ENCODE results near the gene SLCO2A1. TPM values are rescaled to one million over a fixed set of nuclear protein-coding genes. Genes with fewer than 3 reads are reported as not detected.

The SLCO2A1 gene
- total and polyA plus RNA-seq, 8 donors: 1.9 to 121 (median 8.8) TPM

- H3K27me3 ChIP-seq: peaks cover 0 to 4% (median 0%) of the 10 kb centered on the region in 3 donors
- TF ChIP-seq EP300 (IDR thresholded peaks at IDR 0.05): no peak
- no peak for TF ChIP-seq POLR2AphosphoS5 (IDR thresholded peaks at IDR 0.05)
- no peak for TF ChIP-seq POLR2A (IDR thresholded peaks at IDR 0.05)
- TF ChIP-seq CTCF (IDR thresholded peaks at IDR 0.05): no peak
- H3K4me3 ChIP-seq: no peak overlapping the region
- H3K27ac ChIP-seq: no peak overlapping the region
- intact Hi-C loops (cut with DNase I; ENCODE audit: low total_unique reads): no loop called here
- 92 to 100% (median 93%) methylated on average over 1 of the region's 1 CpG for WGBS, 5 donors
- no peaks in the 10 kb centered on the region for H3K36me3 ChIP-seq
- peaks cover 0 to 5% (median 0%) of the 10 kb centered on the region in 4 donors for H3K4me1 ChIP-seq
- no peaks in the 10 kb centered on the region for H3K9me3 ChIP-seq
- no peak for DNase-seq
These were observed 108.1 kb downstream of the SLCO2A1 start for GRCh38 chr3:133921592-133921991.

- Histone ChIP-seq H3K4me1 (peaks cover 0 to 5% (median 0%) of the 10 kb centered on the region in 4 donors), H3K4me3 (no peak overlapping the region), H3K36me3 (no peaks in the 10 kb centered on the region), H3K9me3 (no peaks in the 10 kb centered on the region), H3K27me3 (peaks cover 0 to 29% (median 0%) of the 10 kb centered on the region in 3 donors), H3K27ac (no peak overlapping the region)
- DNase-seq: no peak
- no peak for TF ChIP-seq CTCF (IDR thresholded peaks at IDR 0.05)
- no peak for TF ChIP-seq POLR2AphosphoS5 (IDR thresholded peaks at IDR 0.05)
- no peak for TF ChIP-seq EP300 (IDR thresholded peaks at IDR 0.05)
- TF ChIP-seq POLR2A (IDR thresholded peaks at IDR 0.05): no peak
- intact Hi-C loops (cut with DNase I; ENCODE audit: low total_unique reads): no loop called here
These were observed 112.6 kb downstream of the SLCO2A1 start for GRCh38 chr3:133917144-133917543.

GRCh38 chr3:133915685-133916658 lies 113.8 kb downstream of the SLCO2A1 start:
- Histone ChIP-seq H3K27me3 (peaks cover 0 to 34% (median 0%) of the 10 kb centered on the region in 3 donors), H3K4me3 (no peak overlapping the region), H3K4me1 (peaks cover 0 to 5% (median 0%) of the 10 kb centered on the region in 4 donors), H3K9me3 (no peaks in the 10 kb centered on the region), H3K36me3 (no peaks in the 10 kb centered on the region), H3K27ac (peak overlapping the region in 1 of 5 donors; percentile 66)
- TF ChIP-seq EP300 (IDR thresholded peaks at IDR 0.05): no peak
- TF ChIP-seq POLR2AphosphoS5 (IDR thresholded peaks at IDR 0.05): peak in 1 of 3 donors; percentile 50
- WGBS, 5 donors: 55 to 71% (median 59%) methylated on average over 9 to 10 of the region's 10 CpGs
- DNase-seq: peak in 1 of 2 donors; percentile 70
- intact Hi-C loops (cut with DNase I; ENCODE audit: low total_unique reads): no loop called here

- TF ChIP-seq POLR2AphosphoS5 (IDR thresholded peaks at IDR 0.05) (no peak), CTCF (IDR thresholded peaks at IDR 0.05) (no peak), POLR2A (IDR thresholded peaks at IDR 0.05) (no peak), EP300 (IDR thresholded peaks at IDR 0.05) (no peak)
- intact Hi-C loops (cut with DNase I; ENCODE audit: low total_unique reads): no loop called here
- peaks cover 0 to 34% (median 0%) of the 10 kb centered on the region in 3 donors for H3K27me3 ChIP-seq
- no peaks in the 10 kb centered on the region for H3K36me3 ChIP-seq
- 76 to 83% (median 82%) methylated on average over 12 of the region's 12 CpGs for WGBS, 5 donors
- no peak overlapping the region for H3K4me3 ChIP-seq
- H3K27ac ChIP-seq: no peak overlapping the region
- H3K9me3 ChIP-seq: no peaks in the 10 kb centered on the region
- peaks cover 0 to 5% (median 0%) of the 10 kb centered on the region in 4 donors for H3K4me1 ChIP-seq
- DNase-seq: no peak
These were observed 114.7 kb downstream of the SLCO2A1 start for GRCh38 chr3:133914839-133915600.
